Measurements from ENCODE around the gene CENPVL2. TPM values are rescaled to one million over a fixed set of nuclear protein-coding genes. Genes with fewer than 3 reads are reported as not detected.
"Not testable (repeated sequence)": the region's sequence is repeated elsewhere in the genome, so short reads cannot be mapped to it uniquely, and the experiment has no call there.

The CENPVL2 gene
- not detected in 2 replicates for total RNA-seq

DNA sequence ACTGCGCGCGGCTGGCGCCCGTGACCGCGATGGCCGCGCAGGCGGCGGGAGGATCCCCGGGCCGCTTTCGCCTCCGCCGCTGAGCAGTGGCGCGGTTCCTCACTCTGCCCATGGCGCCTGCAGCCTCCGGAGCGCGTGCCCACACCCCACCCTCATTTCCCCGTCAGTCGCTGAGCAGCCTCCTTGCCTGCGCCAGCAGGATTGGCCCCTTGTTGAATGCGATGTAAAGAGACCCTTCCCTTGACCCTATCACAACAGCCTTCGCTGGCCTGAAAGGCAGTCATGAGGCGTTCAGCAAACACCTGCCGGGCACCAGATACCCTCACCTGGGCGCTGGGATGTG is at the start of gene CENPVL2:
CENPVL2 (minus strand) TSS at position 112 of the 343 bp plus-strand sequence; CDS start at position 112, 0 bp downstream.
- intact Hi-C loops (cut with micrococcal nuclease), result not testable (repeated sequence)

GRCh38 chrX:51728202-51728601 is 45.6 kb upstream of the CENPVL2 start:
- Mint-ChIP-seq H3K27ac (no peak overlapping the region), H3K27me3 (ENCODE audit: insufficient read depth) (peaks cover 1% of the 10 kb centered on the region), H3K36me3 (ENCODE audit: low read depth) (no peaks in the 10 kb centered on the region), H3K9me3 (no peaks in the 10 kb centered on the region), H3K4me1 (ENCODE audit: low read depth) (no peaks in the 10 kb centered on the region), H3K4me3 (no peak overlapping the region)
- intact Hi-C loops (cut with micrococcal nuclease), result no loop called here
- DNase-seq (ENCODE audit: low spot score), result no peak

More for the DNA sequence above, at the start of gene CENPVL2:
- H3K27me3 Mint-ChIP-seq (ENCODE audit: insufficient read depth); H3K27ac Mint-ChIP-seq; DNase-seq (ENCODE audit: low spot score); H3K4me1 Mint-ChIP-seq (ENCODE audit: low read depth); H3K36me3 Mint-ChIP-seq (ENCODE audit: low read depth); H3K4me3 Mint-ChIP-seq; H3K9me3 Mint-ChIP-seq: not testable (repeated sequence)

DNA sequence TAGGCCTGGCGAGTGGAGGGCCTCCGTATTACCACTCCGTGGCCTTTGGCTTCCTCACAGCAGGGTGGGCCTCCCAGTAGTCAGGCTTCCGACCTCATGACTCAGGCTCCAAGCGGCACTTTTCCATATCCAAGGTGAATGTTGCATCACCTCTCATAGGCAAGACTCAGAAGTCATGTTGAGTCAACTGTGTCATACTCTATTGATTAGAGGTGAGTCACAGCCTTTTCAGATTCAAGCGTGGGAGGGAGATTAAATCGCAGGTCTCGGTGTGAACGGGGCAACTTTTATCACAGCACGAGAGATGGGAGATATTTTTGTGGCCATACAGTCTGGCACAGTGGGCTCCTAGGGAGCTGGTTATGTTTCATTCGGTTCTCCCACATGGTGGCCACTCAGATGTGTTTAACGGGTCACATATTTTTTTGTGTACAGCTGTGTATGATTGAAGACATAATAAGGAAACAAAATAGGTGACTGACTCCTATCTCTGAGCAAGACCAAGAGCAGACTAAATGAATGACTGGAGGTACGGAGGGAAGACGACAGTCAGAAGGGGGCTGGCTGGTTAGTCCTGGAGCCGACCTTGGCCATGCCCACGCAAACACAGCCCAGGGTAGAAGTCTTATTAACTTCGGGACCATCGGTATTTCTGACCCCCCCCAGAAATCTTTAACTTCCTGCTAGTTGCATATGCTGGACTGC is 30.5 kb upstream of the CENPVL2 start:
- intact Hi-C loops (cut with micrococcal nuclease), result not testable (repeated sequence)

GRCh38 chrX:51710277-51711164 is 27.9 kb upstream of the CENPVL2 start, which contains the start of gene CENPVL1:
Gene CENPVL1, plus strand, starts transcription at chrX:51710512. Its CDS starts 0 bp downstream, at chrX:51710512.
- H3K27me3 Mint-ChIP-seq (ENCODE audit: insufficient read depth); H3K36me3 Mint-ChIP-seq (ENCODE audit: low read depth); H3K9me3 Mint-ChIP-seq; DNase-seq (ENCODE audit: low spot score); H3K4me1 Mint-ChIP-seq (ENCODE audit: low read depth); intact Hi-C loops (cut with micrococcal nuclease); H3K4me3 Mint-ChIP-seq; H3K27ac Mint-ChIP-seq: not testable (repeated sequence)

More for the DNA sequence above, 30.5 kb upstream of the CENPVL2 start:
- not testable (repeated sequence) for H3K27ac Mint-ChIP-seq; H3K4me3 Mint-ChIP-seq; H3K9me3 Mint-ChIP-seq; H3K27me3 Mint-ChIP-seq (ENCODE audit: insufficient read depth); H3K36me3 Mint-ChIP-seq (ENCODE audit: low read depth); DNase-seq (ENCODE audit: low spot score); H3K4me1 Mint-ChIP-seq (ENCODE audit: low read depth)

- Mint-ChIP-seq H3K36me3 (ENCODE audit: low read depth) (no peaks in the 10 kb centered on the region), H3K4me3 (no peak overlapping the region), H3K9me3 (no peaks in the 10 kb centered on the region), H3K4me1 (ENCODE audit: low read depth) (no peaks in the 10 kb centered on the region), H3K27ac (no peak overlapping the region), H3K27me3 (ENCODE audit: insufficient read depth) (no peaks in the 10 kb centered on the region)
- intact Hi-C loops (cut with micrococcal nuclease), result no loop called here
- DNase-seq (ENCODE audit: low spot score), result no peak
Observed at GRCh38 chrX:51697397-51697796, 14.8 kb upstream of the CENPVL2 start.

DNA sequence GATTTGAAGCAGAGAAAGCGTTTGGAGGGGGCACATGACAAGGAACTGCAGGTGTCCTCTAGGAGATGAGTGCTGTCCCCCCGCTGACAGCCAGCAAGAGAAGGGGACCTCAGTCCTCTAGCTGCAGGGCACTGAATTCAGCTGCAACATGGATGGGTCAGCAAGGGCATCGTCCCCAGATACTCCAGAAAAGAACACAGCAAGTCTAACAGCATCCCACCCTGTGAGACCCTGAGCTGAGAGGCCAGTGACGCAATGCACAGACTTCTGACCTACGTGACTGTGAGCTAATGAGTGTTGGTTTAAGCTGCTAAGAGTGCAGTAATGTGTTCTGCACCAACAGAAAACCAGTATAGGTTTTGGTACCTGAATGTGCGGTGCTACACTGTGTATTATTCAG is 11.6 kb upstream of the CENPVL2 start:
- intact Hi-C loops (cut with micrococcal nuclease), result no loop called here
- H3K27me3 Mint-ChIP-seq (ENCODE audit: insufficient read depth), result no peaks in the 10 kb centered on the region
- no peak for DNase-seq (ENCODE audit: low spot score)
- no peak overlapping the region for H3K27ac Mint-ChIP-seq
- no peaks in the 10 kb centered on the region for H3K9me3 Mint-ChIP-seq
- H3K4me1 Mint-ChIP-seq (ENCODE audit: low read depth), result no peaks in the 10 kb centered on the region
- no peak overlapping the region for H3K4me3 Mint-ChIP-seq
- H3K36me3 Mint-ChIP-seq (ENCODE audit: low read depth), result no peaks in the 10 kb centered on the region

GRCh38 chrX:51681808-51682719 is 567 bp downstream of the CENPVL2 start:
- H3K36me3 Mint-ChIP-seq (ENCODE audit: low read depth); DNase-seq (ENCODE audit: low spot score); intact Hi-C loops (cut with micrococcal nuclease); H3K27me3 Mint-ChIP-seq (ENCODE audit: insufficient read depth); H3K4me1 Mint-ChIP-seq (ENCODE audit: low read depth); H3K9me3 Mint-ChIP-seq; H3K4me3 Mint-ChIP-seq; H3K27ac Mint-ChIP-seq: not testable (repeated sequence)

DNA sequence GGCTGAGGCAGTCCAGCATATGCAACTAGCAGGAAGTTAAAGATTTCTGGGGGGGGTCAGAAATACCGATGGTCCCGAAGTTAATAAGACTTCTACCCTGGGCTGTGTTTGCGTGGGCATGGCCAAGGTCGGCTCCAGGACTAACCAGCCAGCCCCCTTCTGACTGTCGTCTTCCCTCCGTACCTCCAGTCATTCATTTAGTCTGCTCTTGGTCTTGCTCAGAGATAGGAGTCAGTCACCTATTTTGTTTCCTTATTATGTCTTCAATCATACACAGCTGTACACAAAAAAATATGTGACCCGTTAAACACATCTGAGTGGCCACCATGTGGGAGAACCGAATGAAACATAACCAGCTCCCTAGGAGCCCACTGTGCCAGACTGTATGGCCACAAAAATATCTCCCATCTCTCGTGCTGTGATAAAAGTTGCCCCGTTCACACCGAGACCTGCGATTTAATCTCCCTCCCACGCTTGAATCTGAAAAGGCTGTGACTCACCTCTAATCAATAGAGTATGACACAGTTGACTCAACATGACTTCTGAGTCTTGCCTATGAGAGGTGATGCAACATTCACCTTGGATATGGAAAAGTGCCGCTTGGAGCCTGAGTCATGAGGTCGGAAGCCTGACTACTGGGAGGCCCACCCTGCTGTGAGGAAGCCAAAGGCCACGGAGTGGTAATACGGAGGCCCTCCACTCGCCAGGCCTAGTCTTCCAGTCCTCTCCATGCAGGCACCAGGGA is 2.8 kb downstream of the CENPVL2 start:
- H3K36me3 Mint-ChIP-seq (ENCODE audit: low read depth); intact Hi-C loops (cut with micrococcal nuclease); H3K4me3 Mint-ChIP-seq; H3K9me3 Mint-ChIP-seq; DNase-seq (ENCODE audit: low spot score); H3K4me1 Mint-ChIP-seq (ENCODE audit: low read depth); H3K27me3 Mint-ChIP-seq (ENCODE audit: insufficient read depth); H3K27ac Mint-ChIP-seq: not testable (repeated sequence)

DNA sequence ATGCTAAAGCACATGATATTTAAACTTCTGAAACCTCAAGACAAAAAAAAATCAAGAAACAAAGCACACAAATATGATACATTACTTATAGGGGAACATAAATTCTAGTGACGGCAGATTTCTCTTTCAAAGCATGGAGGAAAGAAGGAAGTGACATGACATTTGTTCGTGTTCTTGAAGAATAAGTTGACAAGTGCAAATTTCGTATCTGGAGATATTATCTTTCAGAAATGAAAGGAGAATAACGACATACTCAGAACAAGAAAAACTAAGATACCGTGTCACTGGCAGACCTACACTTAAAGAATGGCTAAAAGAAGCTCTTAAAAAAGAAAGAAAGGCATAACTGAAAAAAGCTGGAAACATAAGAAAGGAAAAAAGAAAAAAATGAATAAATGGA is 16.6 kb downstream of the CENPVL2 start:
- intact Hi-C loops (cut with micrococcal nuclease), result no loop called here
- Mint-ChIP-seq H3K4me1 (ENCODE audit: low read depth) (peaks cover 6% of the 10 kb centered on the region), H3K27me3 (ENCODE audit: insufficient read depth) (peaks cover 5% of the 10 kb centered on the region), H3K9me3 (no peaks in the 10 kb centered on the region), H3K4me3 (no peak overlapping the region), H3K36me3 (ENCODE audit: low read depth) (no peaks in the 10 kb centered on the region), H3K27ac (no peak overlapping the region)
- DNase-seq (ENCODE audit: low spot score), result no peak

DNA sequence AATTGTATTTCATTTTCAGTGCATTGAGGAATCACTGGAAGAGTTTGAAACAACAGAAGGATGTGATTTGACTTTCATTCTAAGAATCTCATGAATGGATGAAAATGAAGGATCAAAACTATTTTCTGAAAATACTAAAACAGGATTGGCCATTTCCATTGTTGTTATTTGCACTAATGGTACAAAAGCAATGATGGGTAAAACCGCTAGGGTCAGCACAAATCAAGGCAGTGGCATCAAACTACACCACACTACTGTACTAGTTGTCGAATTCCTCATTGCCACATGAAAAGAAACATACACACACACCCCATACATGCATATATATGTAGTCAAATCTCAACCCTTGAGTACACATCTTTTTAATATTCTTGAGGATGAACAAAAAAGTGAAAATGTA is 39.3 kb downstream of the CENPVL2 start:
- H3K36me3 Mint-ChIP-seq (ENCODE audit: low read depth), result no peaks in the 10 kb centered on the region
- intact Hi-C loops (cut with micrococcal nuclease), result no loop called here
- H3K9me3 Mint-ChIP-seq, result no peaks in the 10 kb centered on the region
- H3K4me1 Mint-ChIP-seq (ENCODE audit: low read depth), result no peaks in the 10 kb centered on the region
- H3K4me3 Mint-ChIP-seq, result no peak overlapping the region
- no peak for DNase-seq (ENCODE audit: low spot score)
- no peak overlapping the region for H3K27ac Mint-ChIP-seq
- H3K27me3 Mint-ChIP-seq (ENCODE audit: insufficient read depth), result peaks cover 4% of the 10 kb centered on the region

DNA sequence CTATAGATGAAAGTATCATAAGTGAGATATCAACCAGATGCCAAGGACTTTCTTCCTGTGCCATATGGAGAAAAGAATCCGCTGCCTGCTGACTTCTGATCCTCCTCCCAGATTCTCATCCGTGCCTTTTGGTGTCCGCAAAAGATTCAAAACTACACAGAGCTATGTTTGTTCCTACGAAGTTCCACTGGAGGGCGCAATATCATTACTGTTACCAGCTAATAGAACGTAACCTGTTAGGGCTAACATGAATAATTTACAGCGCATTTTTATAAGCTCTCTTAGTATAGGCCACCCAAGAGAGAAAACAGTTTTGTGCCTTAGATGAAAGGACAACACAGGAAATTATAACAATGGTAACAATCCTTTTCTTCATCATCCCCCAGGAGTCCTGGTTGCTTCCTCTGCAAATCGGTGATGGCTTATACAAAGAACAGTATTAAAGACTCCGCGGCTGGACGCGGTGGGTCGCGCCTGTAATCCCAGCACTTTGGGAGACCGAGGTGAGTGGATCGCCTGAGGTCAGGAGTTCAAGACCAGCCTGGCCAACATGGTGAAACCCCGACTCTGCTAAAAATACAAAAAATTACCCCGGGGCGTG is 41.1 kb downstream of the CENPVL2 start:
- no peak for DNase-seq (ENCODE audit: low spot score)
- Mint-ChIP-seq H3K36me3 (ENCODE audit: low read depth) (no peaks in the 10 kb centered on the region), H3K27me3 (ENCODE audit: insufficient read depth) (peaks cover 4% of the 10 kb centered on the region), H3K4me1 (ENCODE audit: low read depth) (no peaks in the 10 kb centered on the region), H3K27ac (no peak overlapping the region), H3K9me3 (no peaks in the 10 kb centered on the region), H3K4me3 (no peak overlapping the region)
- intact Hi-C loops (cut with micrococcal nuclease), result loop anchor here (2.0 kb wide), 1 partner anchor 219 kb away; no protein-coding TSS in a partner anchor

- DNase-seq (ENCODE audit: low spot score); intact Hi-C loops (cut with micrococcal nuclease); H3K4me3 Mint-ChIP-seq; H3K27ac Mint-ChIP-seq; H3K9me3 Mint-ChIP-seq; H3K27me3 Mint-ChIP-seq (ENCODE audit: insufficient read depth); H3K4me1 Mint-ChIP-seq (ENCODE audit: low read depth); H3K36me3 Mint-ChIP-seq (ENCODE audit: low read depth): not testable (repeated sequence)
Observed at GRCh38 chrX:51636511-51636910, 46.1 kb downstream of the CENPVL2 start.
